Measurements from ENCODE around the gene COG8. TPM values are rescaled to one million over a fixed set of nuclear protein-coding genes. Genes with fewer than 3 reads are reported as not detected.

COG8 gene
- total RNA-seq, 4 donors from 2014 or later = 41.2 to 56.5 (median 52.1) TPM

- H3K27me3 ChIP-seq = no peaks in the 10 kb centered on the region
- H3K4me1 ChIP-seq = peaks cover 12 to 24% of the 10 kb centered on the region in 2 donors
- peaks cover 0 to 70% of the 10 kb centered on the region in 2 donors for H3K36me3 ChIP-seq
Measured at GRCh38 chr16:69316595-69317034, 22.7 kb downstream of the COG8 start.

GRCh38 chr16:69315486-69316311 lies 23.7 kb downstream of the COG8 start:
- Histone ChIP-seq H3K27me3 (no peaks in the 10 kb centered on the region), H3K4me3 (no peak overlapping the region), H3K36me3 (peaks cover 0 to 61% of the 10 kb centered on the region in 2 donors), H3K27ac (peak overlapping the region; percentile 47 to 82 (median 66)), H3K4me1 (peaks cover 12 to 24% of the 10 kb centered on the region in 2 donors), H3K9me3 (no peaks in the 10 kb centered on the region)
- intact Hi-C loops (cut with DNase I; ENCODE audit: low total_unique reads) = no loop called here
- in situ Hi-C loops (cut with MboI; ENCODE audit: low sequenced_read_pairs in 4 of 4) = no loop called here
- ATAC-seq (no peak), DNase-seq (no peak)
- no peak for TF ChIP-seq CTCF (IDR thresholded peaks at IDR 0.05 in 4 of 5, conservative IDR thresholded peaks at IDR 0.05 in 1 of 5)
- TF ChIP-seq POLR2A (IDR thresholded peaks at IDR 0.05) = no peak

More at GRCh38 chr16:69316595-69317034, 22.7 kb downstream of the COG8 start:
- Histone ChIP-seq H3K9me3 (no peaks in the 10 kb centered on the region), H3K4me3 (no peak overlapping the region), H3K27ac (peak overlapping the region; percentile 47 to 82 (median 66))
- TF ChIP-seq POLR2A (IDR thresholded peaks at IDR 0.05) (no peak), CTCF (IDR thresholded peaks at IDR 0.05 in 4 of 5, conservative IDR thresholded peaks at IDR 0.05 in 1 of 5) (no peak)
- ATAC-seq (peak; percentile 18 to 63), DNase-seq (peak in 1 of 2 donors; percentile 74)
- intact Hi-C loops (cut with DNase I; ENCODE audit: low total_unique reads) (no loop called here), in situ Hi-C loops (cut with MboI; ENCODE audit: low sequenced_read_pairs in 4 of 4) (no loop called here)

- DNase-seq (no peak), ATAC-seq (no peak)
- H3K27ac ChIP-seq = peak overlapping the region in 1 of 4 donors; percentile 82
- H3K4me3 ChIP-seq = no peak overlapping the region
- peaks cover 15 to 28% of the 10 kb centered on the region in 2 donors for H3K4me1 ChIP-seq
- TF ChIP-seq CTCF (IDR thresholded peaks at IDR 0.05 in 4 of 5, conservative IDR thresholded peaks at IDR 0.05 in 1 of 5) (no peak), POLR2A (IDR thresholded peaks at IDR 0.05) (no peak)
- in situ Hi-C loops (cut with MboI; ENCODE audit: low sequenced_read_pairs in 4 of 4) = no loop called here
- intact Hi-C loops (cut with DNase I; ENCODE audit: low total_unique reads) = no loop called here
- no peaks in the 10 kb centered on the region for H3K27me3 ChIP-seq
- no peaks in the 10 kb centered on the region for H3K9me3 ChIP-seq
- H3K36me3 ChIP-seq = peaks cover 0 to 49% of the 10 kb centered on the region in 2 donors
Measured at GRCh38 chr16:69314534-69314933, 24.8 kb downstream of the COG8 start.

DNA sequence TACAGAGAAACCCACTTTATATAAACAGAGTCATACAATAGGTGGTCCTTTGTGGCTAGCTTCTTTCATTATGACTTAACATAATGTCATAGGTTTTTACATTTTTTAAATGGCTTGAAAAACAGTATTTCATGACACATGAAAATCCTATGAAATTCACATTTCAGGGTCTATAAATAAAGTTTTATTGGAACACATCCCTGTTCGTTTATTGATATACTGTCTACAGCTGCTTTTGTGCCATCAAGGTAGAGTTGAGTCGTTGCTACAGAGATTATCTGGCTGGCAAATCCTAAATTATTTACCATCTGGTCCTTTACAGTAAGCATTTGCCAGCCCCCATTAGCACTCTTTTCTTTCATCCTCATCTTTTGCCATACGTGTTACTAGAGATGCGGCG lies 25.9 kb downstream of the COG8 start:
- Histone ChIP-seq H3K4me1 (peaks cover 15 to 28% of the 10 kb centered on the region in 2 donors), H3K4me3 (no peak overlapping the region), H3K27me3 (no peaks in the 10 kb centered on the region), H3K27ac (no peak overlapping the region), H3K9me3 (no peaks in the 10 kb centered on the region), H3K36me3 (peaks cover 0 to 39% of the 10 kb centered on the region in 2 donors)
- DNase-seq (no peak), ATAC-seq (no peak)
- intact Hi-C loops (cut with DNase I; ENCODE audit: low total_unique reads) = no loop called here
- in situ Hi-C loops (cut with MboI; ENCODE audit: low sequenced_read_pairs in 4 of 4) = no loop called here
- TF ChIP-seq CTCF (IDR thresholded peaks at IDR 0.05 in 4 of 5, conservative IDR thresholded peaks at IDR 0.05 in 1 of 5) (no peak), POLR2A (IDR thresholded peaks at IDR 0.05) (no peak)

All from gastrocnemius medialis (tissue), 4 donors.